ENCODE results near the gene GCN1.

- no peak for TF ChIP-seq CTCF (conservative IDR thresholded peaks at IDR 0.05; ENCODE audit: low read length)
- no peak for TF ChIP-seq EZH2phosphoT487 (IDR thresholded peaks at IDR 0.05; ENCODE audit: borderline replicate concordance, low read depth, low read length)
Observed at GRCh38 chr12:120230974-120231315, 36.4 kb upstream of the GCN1 start.

Measured in OCI-LY7 (cell line).